ENCODE measurements around the gene FAM13C. TPM values are rescaled to one million over a fixed set of nuclear protein-coding genes. Genes with fewer than 3 reads are reported as not detected.

The FAM13C gene
- total and polyA plus RNA-seq, 9 of the 15 experiments (the other 6 are each of a cell fraction or from before 2014, with no cell fraction given), result not detected

DNA sequence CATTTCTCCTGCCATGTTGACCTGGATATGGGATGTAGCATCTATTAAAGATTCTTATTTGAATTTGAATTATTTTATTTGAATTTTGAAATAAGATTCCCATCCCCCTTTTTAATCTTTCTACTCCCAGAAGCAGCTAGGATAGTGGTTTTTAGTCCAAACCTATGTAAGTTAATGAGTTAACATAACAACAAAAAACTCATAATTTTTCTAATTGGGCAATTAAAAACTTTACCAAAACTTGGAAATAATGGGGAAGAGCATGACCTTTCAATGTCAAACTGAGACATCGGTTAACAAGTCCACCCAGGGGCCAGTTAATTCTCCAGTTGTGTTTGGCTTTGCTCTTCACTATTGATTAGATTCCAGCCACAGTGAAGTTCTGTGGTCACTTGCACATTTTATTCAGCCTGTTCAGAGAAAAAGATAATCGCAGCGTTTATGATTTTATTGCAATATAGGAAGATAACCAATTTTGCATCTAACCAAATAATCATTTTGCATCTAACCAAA, 1.2 kb upstream of the FAM13C start:
- Histone ChIP-seq H3K79me2 (ENCODE audit: control insufficient read depth, insufficient read depth, low read length) (no peaks in the 10 kb centered on the region), H3K9me3 (replicated peaks; ENCODE audit: control insufficient read depth, insufficient read depth, low read depth, low read length) (no peaks in the 10 kb centered on the region), H3K4me3 (no peak overlapping the region), H3K9me1 (ENCODE audit: control insufficient read depth, insufficient read depth, low read length) (no peaks in the 10 kb centered on the region), H3K9ac (ENCODE audit: insufficient read depth in 1 of 2, low read depth in 2 of 2, low read length in 2 of 2) (no peak overlapping the region), H4K20me1 (replicated peaks; ENCODE audit: control insufficient read depth, insufficient read depth, low read length) (no peaks in the 10 kb centered on the region), H3K27ac (ENCODE audit: extremely low read depth, low read depth, low read length) (no peak overlapping the region), H3K27me3 (ENCODE audit: control insufficient read depth in 2 of 2, insufficient read depth in 2 of 2, low read length in 2 of 2) (no peaks in the 10 kb centered on the region), H3K4me1 (replicated peaks in 1 of 2; ENCODE audit: control insufficient read depth in 2 of 2, insufficient read depth in 2 of 2, low read length in 2 of 2) (no peaks in the 10 kb centered on the region), H2AFZ (ENCODE audit: low read depth, low read length) (no peak overlapping the region), H3K36me3 (ENCODE audit: control insufficient read depth, insufficient read depth, low read length) (no peaks in the 10 kb centered on the region), H3K4me2 (ENCODE audit: insufficient read depth, low read length) (no peak overlapping the region)
- intact Hi-C loops (cut with micrococcal nuclease) (no loop called here), in situ Hi-C loops (cut with MboI) (no loop called here)
- WGBS (ENCODE audit: insufficient coverage, low coverage, missing lambda C conversion rate), result 2% methylated on average over 3 of the region's 3 CpGs
- no peak for ATAC-seq
- ChIA-PET POLR2A (interaction anchor here (0.6 kb wide), 1 partner anchor 111 kb away, joined by 4 read pairs; no protein-coding TSS in a partner anchor), CTCF (ENCODE audit: low intra/inter-chr PET ratio) (no interaction called here)
- TF ChIP-seq, protein P1, sequence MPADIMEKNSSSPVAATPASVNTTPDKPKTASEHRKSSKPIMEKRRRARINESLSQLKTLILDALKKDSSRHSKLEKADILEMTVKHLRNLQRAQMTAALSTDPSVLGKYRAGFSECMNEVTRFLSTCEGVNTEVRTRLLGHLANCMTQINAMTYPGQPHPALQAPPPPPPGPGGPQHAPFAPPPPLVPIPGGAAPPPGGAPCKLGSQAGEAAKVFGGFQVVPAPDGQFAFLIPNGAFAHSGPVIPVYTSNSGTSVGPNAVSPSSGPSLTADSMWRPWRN (IDR thresholded peaks at IDR 0.05; ENCODE audit: low read depth), result no peak
- TF ChIP-seq ERF (CRISPR knock-in tag; IDR thresholded peaks at IDR 0.05), result no peak
- no peak for TF ChIP-seq FOXM1 (IDR thresholded peaks at IDR 0.05; ENCODE audit: low read depth)
- no peak for TF ChIP-seq FOXM1 (CRISPR knock-in tag; IDR thresholded peaks at IDR 0.05; ENCODE audit: low read depth)
- TF ChIP-seq, protein P2, sequence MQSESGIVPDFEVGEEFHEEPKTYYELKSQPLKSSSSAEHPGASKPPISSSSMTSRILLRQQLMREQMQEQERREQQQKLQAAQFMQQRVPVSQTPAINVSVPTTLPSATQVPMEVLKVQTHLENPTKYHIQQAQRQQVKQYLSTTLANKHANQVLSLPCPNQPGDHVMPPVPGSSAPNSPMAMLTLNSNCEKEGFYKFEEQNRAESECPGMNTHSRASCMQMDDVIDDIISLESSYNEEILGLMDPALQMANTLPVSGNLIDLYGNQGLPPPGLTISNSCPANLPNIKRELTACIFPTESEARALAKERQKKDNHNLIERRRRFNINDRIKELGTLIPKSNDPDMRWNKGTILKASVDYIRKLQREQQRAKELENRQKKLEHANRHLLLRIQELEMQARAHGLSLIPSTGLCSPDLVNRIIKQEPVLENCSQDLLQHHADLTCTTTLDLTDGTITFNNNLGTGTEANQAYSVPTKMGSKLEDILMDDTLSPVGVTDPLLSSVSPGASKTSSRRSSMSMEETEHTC (IDR thresholded peaks at IDR 0.05), result no peak
- no peak for TF ChIP-seq ZNF3 (CRISPR knock-in tag; IDR thresholded peaks at IDR 0.05)
- TF ChIP-seq, protein P3, sequence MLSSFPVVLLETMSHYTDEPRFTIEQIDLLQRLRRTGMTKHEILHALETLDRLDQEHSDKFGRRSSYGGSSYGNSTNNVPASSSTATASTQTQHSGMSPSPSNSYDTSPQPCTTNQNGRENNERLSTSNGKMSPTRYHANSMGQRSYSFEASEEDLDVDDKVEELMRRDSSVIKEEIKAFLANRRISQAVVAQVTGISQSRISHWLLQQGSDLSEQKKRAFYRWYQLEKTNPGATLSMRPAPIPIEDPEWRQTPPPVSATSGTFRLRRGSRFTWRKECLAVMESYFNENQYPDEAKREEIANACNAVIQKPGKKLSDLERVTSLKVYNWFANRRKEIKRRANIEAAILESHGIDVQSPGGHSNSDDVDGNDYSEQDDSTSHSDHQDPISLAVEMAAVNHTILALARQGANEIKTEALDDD (IDR thresholded peaks at IDR 0.05), result no peak
- TF ChIP-seq ZNF232 (CRISPR knock-in tag; IDR thresholded peaks at IDR 0.05), result no peak
- TF ChIP-seq ZNF263 (CRISPR knock-in tag; IDR thresholded peaks at IDR 0.05; ENCODE audit: borderline replicate concordance), result no peak
- no peak for TF ChIP-seq ETS2 (tag; IDR thresholded peaks at IDR 0.05; ENCODE audit: borderline replicate concordance, poor library complexity, severe bottlenecking)
- no peak for TF ChIP-seq HNRNPK (IDR thresholded peaks at IDR 0.05; ENCODE audit: low read depth, low read length, poor library complexity, severe bottlenecking)
- TF ChIP-seq, protein P4, sequence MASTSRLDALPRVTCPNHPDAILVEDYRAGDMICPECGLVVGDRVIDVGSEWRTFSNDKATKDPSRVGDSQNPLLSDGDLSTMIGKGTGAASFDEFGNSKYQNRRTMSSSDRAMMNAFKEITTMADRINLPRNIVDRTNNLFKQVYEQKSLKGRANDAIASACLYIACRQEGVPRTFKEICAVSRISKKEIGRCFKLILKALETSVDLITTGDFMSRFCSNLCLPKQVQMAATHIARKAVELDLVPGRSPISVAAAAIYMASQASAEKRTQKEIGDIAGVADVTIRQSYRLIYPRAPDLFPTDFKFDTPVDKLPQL (IDR thresholded peaks at IDR 0.05; ENCODE audit: extremely low read depth, insufficient read length), result no peak
- no peak for TF ChIP-seq L3MBTL2 (IDR thresholded peaks at IDR 0.05)
- no peak for TF ChIP-seq CREBBP (IDR thresholded peaks at IDR 0.05; ENCODE audit: low read depth, low read length)
- no peak for FAIRE-seq
- BruUV-seq (replicated peaks), result no TSS peak
- DNase-seq (ENCODE audit: extremely low read depth in 1 of 4, low spot score in 3 of 4), result no peak
